Suprapubic skin (tissue), 4 donors: ENCODE measurements around the gene C1orf167. TPM values are rescaled to one million over a fixed set of nuclear protein-coding genes. Genes with fewer than 3 reads are reported as not detected.

Source experiments
- DNase-seq, 2 donors: peaks; one replicate each; pipeline ENCODE4 v3.0.0-alpha.2; 2019; ENCODE audit warnings: low spot score in 2 of 2
- H3K27ac ChIP-seq: fragments of 200-600 bp; sonication (generic); one replicate; pipeline ENCODE4 v1.5.1; 2019
- H3K27me3 ChIP-seq: fragments of 200-600 bp; sonication (generic); one replicate; pipeline ENCODE4 v1.5.1; 2019
- H3K36me3 ChIP-seq: fragments of 200-600 bp; sonication (generic); one replicate; pipeline ENCODE4 v1.5.1; 2019
- H3K4me1 ChIP-seq: fragments of 200-600 bp; sonication (generic); one replicate; pipeline ENCODE4 v1.5.1; 2019
- H3K4me3 ChIP-seq: fragments of 200-600 bp; sonication (generic); one replicate; pipeline ENCODE4 v1.5.1; 2019; ENCODE audit warnings: mild to moderate bottlenecking
- H3K9me3 ChIP-seq: fragments of 200-600 bp; sonication (generic); one replicate; pipeline ENCODE4 v1.5.1; 2019
- CTCF ChIP-seq, 2 donors: fragments of 200-600 bp in 1 of 2; fragments of 450-650 bp in 1 of 2; sonication (generic) in 1 of 2; IDR thresholded peaks; one replicate each; pipeline ENCODE4 v1.5.1; 2016 to 2019; ENCODE audit warnings: antibody characterized with exemption in 2 of 2, mild to moderate bottlenecking in 1 of 2, moderate library complexity in 1 of 2
- EP300 ChIP-seq: sonication (generic); formaldehyde crosslinking; IDR thresholded peaks from one replicate; pipeline ENCODE4 v1.6.1; 2017; ENCODE audit warnings: antibody characterized with exemption
- POLR2A ChIP-seq, 2 donors: fragments of 450-650 bp; IDR thresholded peaks; one replicate each; pipeline ENCODE4 v1.6.1; 2017; ENCODE audit warnings: antibody characterized with exemption in 2 of 2, mild to moderate bottlenecking in 2 of 2, moderate library complexity in 2 of 2
- POLR2AphosphoS5 ChIP-seq, 3 donors: sonication (generic); formaldehyde crosslinking; IDR thresholded peaks; one replicate each; pipeline ENCODE4 v1.6.1; 2017; ENCODE audit warnings: antibody characterized with exemption in 3 of 3
- WGBS: methylation state at CpG from one replicate; pipeline ENCODE4 v1.1.5; 2018; 5-methylcytosine and 5-hydroxymethylcytosine counted together
- total RNA-seq, 4 donors: library from RNA; depleted of rRNA; stranded (reverse); fragments of >200 nt; gene quantifications; one replicate each; pipeline ENCODE4 v1.1.0, GENCODE V29; 2016

C1orf167 gene
- total RNA-seq, 4 donors from 2014 or later: 1.1 to 6.1 TPM; not detected in 2

GRCh38 chr1:11804666-11805421 is 42.9 kb downstream of the C1orf167 start:
- Histone ChIP-seq H3K9me3 (no peaks in the 10 kb centered on the region), H3K27ac (peak overlapping the region; percentile 97), H3K4me1 (peaks cover 68% of the 10 kb centered on the region), H3K36me3 (peaks cover 26% of the 10 kb centered on the region), H3K27me3 (no peaks in the 10 kb centered on the region), H3K4me3 (peak overlapping the region; percentile 76)
- TF ChIP-seq EP300 (no peak), CTCF (IDR thresholded peaks at IDR 0.05) (no peak), POLR2A (IDR thresholded peaks at IDR 0.05) (no peak), POLR2AphosphoS5 (IDR thresholded peaks at IDR 0.05) (no peak)
- WGBS: 1% methylated on average over 11 of the region's 17 CpGs
- DNase-seq: peak in 1 of 2 donors; percentile 76

GRCh38 chr1:11805422-11806306 is 43.7 kb downstream of the C1orf167 start, which contains the start of the genes CLCN6 and MTHFR:
Gene CLCN6, plus strand, starts transcription at chr1:11806191. Its CDS starts 72 bp downstream, at chr1:11806263.
Gene MTHFR, minus strand, starts transcription at chr1:11805964. Its CDS starts 2,848 bp downstream, at chr1:11803116.
- H3K9me3 ChIP-seq: no peaks in the 10 kb centered on the region
- peaks cover 62% of the 10 kb centered on the region for H3K4me1 ChIP-seq
- TF ChIP-seq POLR2A (IDR thresholded peaks at IDR 0.05) (peak; percentile 70 to 83), EP300 (no peak), POLR2AphosphoS5 (IDR thresholded peaks at IDR 0.05) (peak; percentile 15 to 93 (median 66))
- H3K4me3 ChIP-seq: peak within 1 kb of the TSS; percentile 76
- peak within 1 kb of the TSS; percentile 97 for H3K27ac ChIP-seq
- DNase-seq: peak; percentile 100
- peaks cover 25% of the 10 kb centered on the region for H3K36me3 ChIP-seq
- H3K27me3 ChIP-seq: no peaks in the 10 kb centered on the region
- 0% methylated on average over 14 of the region's 72 CpGs for WGBS

- Histone ChIP-seq H3K27ac (peak overlapping the region; percentile 97), H3K27me3 (no peaks in the 10 kb centered on the region), H3K4me1 (peaks cover 55% of the 10 kb centered on the region), H3K36me3 (peaks cover 22% of the 10 kb centered on the region), H3K9me3 (no peaks in the 10 kb centered on the region), H3K4me3 (peak overlapping the region; percentile 76)
- TF ChIP-seq EP300: no peak
- TF ChIP-seq POLR2A (IDR thresholded peaks at IDR 0.05): no peak
- no peak for TF ChIP-seq CTCF (IDR thresholded peaks at IDR 0.05)
- TF ChIP-seq POLR2AphosphoS5 (IDR thresholded peaks at IDR 0.05): no peak
- WGBS: 6% methylated on average over 3 of the region's 20 CpGs
- no peak for DNase-seq
Measured at GRCh38 chr1:11806307-11806936, 44.4 kb downstream of the C1orf167 start.

GRCh38 chr1:11807133-11807532 is 45.1 kb downstream of the C1orf167 start:
- H3K4me3 ChIP-seq: peak overlapping the region; percentile 76
- H3K36me3 ChIP-seq: peaks cover 29% of the 10 kb centered on the region
- no peaks in the 10 kb centered on the region for H3K27me3 ChIP-seq
- 48% methylated on average over 2 of the region's 2 CpGs for WGBS
- H3K4me1 ChIP-seq: peaks cover 51% of the 10 kb centered on the region
- H3K9me3 ChIP-seq: no peaks in the 10 kb centered on the region
- H3K27ac ChIP-seq: no peak overlapping the region
- no peak for DNase-seq
- no peak for TF ChIP-seq EP300
- no peak for TF ChIP-seq POLR2A (IDR thresholded peaks at IDR 0.05)
- no peak for TF ChIP-seq POLR2AphosphoS5 (IDR thresholded peaks at IDR 0.05)
- no peak for TF ChIP-seq CTCF (IDR thresholded peaks at IDR 0.05)

GRCh38 chr1:11813021-11813420 is 51.0 kb downstream of the C1orf167 start:
- TF ChIP-seq POLR2AphosphoS5 (IDR thresholded peaks at IDR 0.05): no peak
- TF ChIP-seq EP300: no peak
- TF ChIP-seq POLR2A (IDR thresholded peaks at IDR 0.05): no peak
- no peak for TF ChIP-seq CTCF (IDR thresholded peaks at IDR 0.05)
- Histone ChIP-seq H3K27ac (no peak overlapping the region), H3K36me3 (peaks cover 63% of the 10 kb centered on the region), H3K27me3 (no peaks in the 10 kb centered on the region), H3K9me3 (no peaks in the 10 kb centered on the region), H3K4me1 (peaks cover 3% of the 10 kb centered on the region), H3K4me3 (no peak overlapping the region)
- DNase-seq: no peak
- WGBS: 91% methylated on average over 5 of the region's 5 CpGs
